CD1c-positive myeloid dendritic cell (primary cell): ENCODE results near the gene SERPINB12.

Source experiments
- DNase-seq: peaks from one replicate; pipeline ENCODE4 v3.0.0-alpha.2; 2016; ENCODE audit errors: extremely low spot score

The SERPINB12 gene

DNA sequence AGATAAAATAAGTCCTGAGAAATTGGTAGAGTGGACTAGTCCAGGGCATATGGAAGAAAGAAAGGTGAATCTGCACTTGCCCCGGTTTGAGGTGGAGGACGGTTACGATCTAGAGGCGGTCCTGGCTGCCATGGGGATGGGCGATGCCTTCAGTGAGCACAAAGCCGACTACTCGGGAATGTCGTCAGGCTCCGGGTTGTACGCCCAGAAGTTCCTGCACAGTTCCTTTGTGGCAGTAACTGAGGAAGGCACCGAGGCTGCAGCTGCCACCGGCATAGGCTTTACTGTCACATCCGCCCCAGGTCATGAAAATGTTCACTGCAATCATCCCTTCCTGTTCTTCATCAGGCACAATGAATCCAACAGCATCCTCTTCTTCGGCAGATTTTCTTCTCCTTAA, 54.8 kb downstream of the SERPINB12 start:
- DNase-seq = no peak

DNA sequence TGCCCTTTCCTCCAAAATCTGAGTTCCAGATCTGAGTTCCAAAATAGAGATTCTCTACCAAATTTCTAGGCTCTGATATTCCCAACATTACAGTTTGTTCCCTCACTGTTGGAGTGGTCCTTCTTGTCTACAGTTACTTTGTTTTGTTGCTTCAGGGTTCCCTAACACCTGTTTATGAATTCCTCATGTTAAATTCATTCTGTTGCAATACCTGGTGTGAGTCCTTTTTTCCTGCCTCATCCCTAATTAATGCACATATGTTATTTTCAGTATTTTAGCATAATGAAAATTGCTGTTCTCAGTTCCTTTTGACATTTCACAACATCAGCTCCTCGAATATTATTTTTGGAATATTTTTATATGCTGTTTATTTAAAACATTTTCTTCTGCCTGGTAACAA, 61.2 kb downstream of the SERPINB12 start:
- DNase-seq = no peak

DNA sequence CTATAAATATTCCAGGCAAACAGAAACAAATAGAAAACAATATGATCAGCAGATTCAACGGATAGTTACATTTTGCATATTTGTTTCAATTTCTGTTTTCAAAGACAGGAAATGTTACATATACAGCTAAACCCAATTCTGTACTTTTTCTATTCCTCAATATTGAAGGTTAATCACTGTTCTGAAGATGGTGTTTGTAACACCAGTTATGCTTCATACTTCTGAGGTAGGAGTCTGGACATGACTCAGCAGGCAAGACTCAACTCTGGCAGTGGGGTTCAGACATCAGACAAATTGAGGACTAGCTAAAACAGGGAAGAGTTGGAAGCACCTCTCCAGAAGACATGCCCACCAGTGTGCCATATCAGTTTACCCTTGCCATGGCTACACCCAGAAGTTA, 61.6 kb downstream of the SERPINB12 start:
- DNase-seq = no peak

DNA sequence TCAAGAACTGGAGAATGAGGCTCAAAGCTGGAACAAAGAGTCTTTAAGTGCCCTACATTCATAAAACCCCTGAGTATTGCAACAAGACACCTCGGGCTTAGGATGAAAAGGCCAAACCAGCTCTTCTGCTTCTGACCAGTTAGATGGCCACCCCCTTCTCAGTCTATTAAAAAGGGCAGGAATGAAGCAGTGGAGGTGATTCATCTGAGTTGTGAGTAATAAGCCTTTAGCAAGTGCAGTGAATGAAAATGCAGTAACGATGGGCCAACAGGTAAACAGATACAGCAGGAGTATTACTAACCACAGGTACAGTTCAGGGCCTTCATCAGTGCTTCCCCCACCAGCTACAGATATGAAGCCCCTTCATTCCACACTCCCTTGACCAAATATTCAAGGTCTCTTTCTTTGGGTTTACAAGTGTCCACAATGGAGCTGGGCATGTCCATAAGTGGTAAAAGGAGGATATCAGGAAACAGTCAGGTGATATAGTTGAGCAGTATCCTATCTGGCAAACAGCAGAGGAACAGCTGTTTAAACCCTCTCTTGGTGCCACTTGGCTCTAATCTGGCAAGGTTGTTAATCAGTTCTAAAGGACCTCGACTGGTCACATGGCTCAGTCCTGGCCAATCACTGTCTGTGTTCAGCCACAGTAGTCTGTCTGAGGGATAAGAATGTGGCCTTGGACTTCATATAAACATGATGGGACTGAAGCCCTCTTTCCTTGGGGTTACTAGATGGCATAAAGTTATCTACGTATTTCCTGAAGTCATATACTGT, 62.8 kb downstream of the SERPINB12 start:
- DNase-seq = no peak

DNA sequence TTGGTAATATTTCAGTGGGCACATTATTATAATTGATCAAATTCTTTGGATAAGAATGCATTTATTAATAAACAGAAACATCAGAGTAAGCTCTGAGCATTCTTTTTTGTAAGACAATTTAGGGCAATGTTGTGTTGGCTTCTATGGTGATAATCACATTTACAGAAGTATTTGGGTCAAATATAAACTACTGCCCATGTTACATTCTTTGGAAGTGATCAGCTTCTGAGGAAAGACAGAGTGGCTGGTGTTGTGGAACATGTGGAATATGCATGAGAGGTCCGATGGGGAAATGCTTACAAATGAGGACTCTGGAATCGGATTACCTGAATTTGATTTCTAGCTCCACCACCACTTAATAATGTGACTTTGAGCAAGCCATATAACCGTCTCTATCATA, 64.4 kb downstream of the SERPINB12 start:
- DNase-seq = no peak

DNA sequence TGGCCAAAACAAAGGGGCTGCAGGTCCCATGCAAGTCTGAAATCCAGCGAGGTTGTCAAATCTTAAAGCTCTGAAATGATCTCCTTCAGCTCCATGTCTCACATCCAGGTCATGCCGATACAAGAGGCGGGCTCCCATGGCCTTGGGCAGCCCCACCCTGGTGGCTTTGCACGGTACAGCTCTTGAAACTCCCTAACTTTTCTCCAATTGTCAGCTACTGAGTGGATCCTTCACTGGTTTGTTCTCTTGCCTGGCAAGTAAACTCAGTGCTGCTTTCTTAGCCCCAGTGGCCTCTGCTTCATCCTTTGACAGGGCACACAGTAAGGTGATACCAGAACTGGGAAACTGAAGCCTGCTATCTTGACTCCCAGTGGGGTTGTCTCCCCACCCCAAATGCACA, 71.3 kb downstream of the SERPINB12 start:
- DNase-seq = no peak

DNA sequence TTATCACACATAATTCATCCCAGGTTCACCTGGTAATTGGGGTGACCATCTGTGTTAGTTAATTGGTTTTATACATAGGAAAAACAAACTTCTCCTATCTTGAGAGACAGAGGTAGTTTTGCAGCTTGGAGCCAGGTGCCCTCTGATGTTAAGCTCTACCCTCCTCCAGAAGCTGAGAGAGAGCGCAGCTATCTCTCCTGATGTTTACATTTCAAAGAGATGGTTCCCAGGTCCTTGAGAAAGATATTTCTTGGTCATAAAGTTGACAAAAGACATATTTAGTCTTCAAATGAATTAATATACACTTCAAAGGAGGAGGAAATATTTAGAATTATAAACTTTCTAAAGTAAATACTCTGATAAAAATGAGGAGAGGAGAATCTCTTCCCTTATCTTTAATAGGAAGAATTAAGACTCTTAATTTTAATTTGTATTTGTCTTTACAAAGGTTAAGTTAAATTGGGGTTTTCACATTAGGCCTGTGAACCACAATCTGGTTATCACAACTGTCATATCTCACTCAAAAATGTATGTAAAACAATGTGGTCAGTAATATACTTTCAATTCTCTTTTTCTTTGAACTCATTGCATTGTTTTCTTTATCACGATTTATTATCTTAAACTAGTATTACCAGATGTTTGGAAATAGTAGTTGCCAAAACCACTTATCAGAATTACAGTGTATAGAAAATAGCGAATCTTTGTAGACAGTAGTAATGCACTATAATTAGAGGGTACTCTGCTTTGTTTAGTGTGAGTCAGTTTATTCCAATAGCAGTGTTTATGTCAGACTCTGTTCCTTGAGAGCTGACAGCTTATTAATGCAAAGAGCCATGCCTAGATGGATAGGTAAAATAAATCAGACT, 75.1 kb downstream of the SERPINB12 start:
- no peak for DNase-seq

DNA sequence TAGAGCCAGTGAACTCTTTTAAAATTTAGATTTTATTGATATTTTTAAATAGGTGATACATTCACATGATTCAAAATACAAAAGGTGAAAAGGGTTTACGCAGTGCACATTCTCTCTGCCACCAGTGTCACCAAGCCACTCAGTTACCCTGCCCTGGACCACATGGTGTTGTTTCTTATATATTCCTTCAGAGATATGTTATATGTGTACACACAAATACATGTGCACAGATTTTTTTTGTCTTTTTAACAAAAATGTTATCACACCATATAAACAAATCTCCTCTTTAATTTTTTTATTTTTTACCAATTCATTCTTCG, 75.7 kb downstream of the SERPINB12 start:
- DNase-seq = no peak
